SKM-1 treated with dmso at 0.1 percent for 144 hours (cell line): ENCODE data around the gene EBF4.

ENCODE experiments used
- DNase-seq: peaks from one replicate; lab custom pipeline; 2025; ENCODE audit not compliant: unreplicated experiment; lab: John Stamatoyannopoulos, UW

Gene EBF4

DNA sequence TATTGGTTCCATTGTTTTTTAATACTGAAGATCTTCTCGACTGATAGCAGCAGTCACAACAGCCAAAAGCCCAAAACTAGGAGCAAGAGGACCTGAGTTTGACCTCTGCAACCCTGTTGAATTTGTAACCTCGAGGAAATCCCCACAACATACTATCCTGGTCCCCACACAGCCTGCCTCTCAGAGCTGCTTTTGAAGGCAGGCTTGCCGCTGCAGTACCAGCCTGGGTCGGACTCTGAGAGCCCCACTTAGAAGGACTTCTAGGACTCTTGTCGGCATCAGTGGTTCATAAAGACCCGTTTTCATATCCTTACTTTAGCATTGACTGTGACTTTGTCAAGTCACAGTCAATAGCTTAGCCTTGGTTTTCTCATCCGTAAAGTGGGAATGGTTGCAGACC lies 49.3 kb downstream of the EBF4 start:
- no peak for DNase-seq

- no peak for DNase-seq
Observed at GRCh38 chr20:2742431-2742830, 49.9 kb downstream of the EBF4 start.

- peak; percentile 10 for DNase-seq
Observed at GRCh38 chr20:2742934-2743559, 50.5 kb downstream of the EBF4 start.

DNA sequence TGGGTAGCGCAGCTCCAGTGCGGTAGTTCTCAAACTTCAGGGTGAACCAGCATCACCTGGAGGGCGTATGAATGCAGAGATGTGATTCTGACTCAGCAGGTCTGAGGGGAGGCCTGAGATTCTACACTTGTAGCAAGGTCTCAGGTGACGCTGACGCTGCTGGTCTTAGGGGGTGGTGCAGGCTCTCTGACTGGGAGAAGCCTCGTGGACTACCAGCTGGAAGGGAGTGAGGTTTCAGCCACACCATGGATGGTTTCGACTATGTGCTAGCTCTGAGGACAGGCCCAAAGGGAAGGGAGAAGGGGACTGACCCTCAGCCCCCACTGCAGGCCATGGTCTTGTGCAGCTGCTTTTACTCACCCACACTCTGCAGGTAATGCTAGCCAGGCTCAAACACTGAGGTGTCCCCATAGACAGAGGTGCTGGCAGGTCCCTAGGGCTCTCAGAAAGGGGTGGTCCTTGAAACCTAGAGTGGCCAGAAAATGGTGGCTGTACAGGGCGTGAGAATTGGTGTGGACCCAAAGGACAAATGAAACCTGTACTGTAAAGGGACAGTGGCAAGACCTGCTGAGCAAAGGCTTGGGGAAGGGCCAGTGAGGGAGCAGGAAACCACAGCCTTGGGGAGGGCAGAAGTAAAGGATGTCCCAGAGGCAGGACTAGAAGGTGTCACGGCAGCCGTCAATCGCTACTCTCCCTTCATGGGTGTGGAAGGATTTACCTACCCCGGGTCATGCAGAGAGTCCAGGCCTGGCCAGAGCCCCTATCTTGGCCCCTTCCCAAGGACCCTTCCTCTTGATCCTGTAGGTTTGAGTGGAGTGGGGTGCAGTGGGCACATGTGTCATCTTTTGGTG lies 52.7 kb downstream of the EBF4 start:
- DNase-seq, result no peak

DNA sequence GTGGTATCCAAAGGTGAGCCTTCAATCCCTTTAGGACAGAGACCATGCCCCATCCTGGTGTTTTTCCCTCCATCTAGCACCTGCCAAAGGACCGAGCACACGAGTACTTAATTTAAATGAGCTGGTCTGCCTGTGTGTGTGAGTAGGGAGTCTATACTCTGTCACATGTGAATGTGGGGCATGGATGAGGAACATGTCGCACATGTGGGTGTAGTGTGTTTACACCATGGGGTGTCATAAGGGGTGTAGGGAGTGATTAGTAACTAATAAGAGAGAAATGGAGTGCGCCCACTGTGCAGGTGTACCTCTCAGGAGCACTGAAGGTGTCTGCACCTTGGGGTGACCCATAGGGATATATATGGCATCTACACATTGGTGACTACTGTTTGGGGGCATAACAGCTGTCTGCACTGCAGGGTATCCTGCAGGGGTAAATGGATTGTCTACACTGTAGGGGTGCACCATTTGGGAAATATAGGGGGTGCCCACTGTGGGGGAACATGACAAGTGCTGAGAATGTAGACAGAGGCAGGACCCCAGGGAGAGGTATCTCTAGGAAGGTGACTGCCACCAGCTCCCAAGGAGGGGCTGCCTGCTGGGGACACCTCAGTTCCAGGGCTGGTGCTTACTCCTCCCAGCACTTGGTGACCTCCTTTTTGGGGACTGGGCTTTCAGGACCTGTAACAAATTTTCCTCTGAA lies 53.5 kb downstream of the EBF4 start:
- no peak for DNase-seq

DNA sequence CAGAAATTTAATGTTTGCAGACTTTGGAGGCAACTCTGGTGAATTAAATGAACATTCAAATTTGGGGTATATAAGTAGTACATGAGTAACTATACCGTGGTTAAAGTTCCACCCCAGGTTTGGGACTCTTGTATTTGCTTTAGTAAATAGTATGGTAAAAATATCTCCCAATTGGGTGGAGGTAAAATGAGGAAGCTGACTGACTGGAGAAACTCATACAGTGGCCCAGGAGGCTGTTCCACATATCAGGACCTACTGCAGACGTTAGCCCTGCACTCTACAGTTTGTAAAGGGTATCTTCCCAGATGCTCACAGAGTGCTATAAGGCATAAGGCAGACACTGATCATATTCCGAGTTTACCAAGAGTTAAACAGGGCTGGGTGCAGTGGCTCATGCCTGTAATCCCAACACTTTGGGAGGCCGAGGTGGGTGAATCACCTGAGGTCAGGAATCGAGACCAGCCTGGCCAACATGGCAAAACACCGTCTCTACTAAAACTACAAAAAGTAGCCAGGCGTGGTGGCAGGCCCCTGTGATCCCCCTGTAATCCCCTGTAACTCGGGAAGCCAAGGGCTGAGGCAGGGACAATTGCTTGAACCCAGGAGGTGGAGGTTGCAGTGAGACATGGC lies 54.2 kb downstream of the EBF4 start:
- DNase-seq, result peak; percentile 45

GRCh38 chr20:2747676-2748235 lies 55.2 kb downstream of the EBF4 start:
- DNase-seq, result no peak

DNA sequence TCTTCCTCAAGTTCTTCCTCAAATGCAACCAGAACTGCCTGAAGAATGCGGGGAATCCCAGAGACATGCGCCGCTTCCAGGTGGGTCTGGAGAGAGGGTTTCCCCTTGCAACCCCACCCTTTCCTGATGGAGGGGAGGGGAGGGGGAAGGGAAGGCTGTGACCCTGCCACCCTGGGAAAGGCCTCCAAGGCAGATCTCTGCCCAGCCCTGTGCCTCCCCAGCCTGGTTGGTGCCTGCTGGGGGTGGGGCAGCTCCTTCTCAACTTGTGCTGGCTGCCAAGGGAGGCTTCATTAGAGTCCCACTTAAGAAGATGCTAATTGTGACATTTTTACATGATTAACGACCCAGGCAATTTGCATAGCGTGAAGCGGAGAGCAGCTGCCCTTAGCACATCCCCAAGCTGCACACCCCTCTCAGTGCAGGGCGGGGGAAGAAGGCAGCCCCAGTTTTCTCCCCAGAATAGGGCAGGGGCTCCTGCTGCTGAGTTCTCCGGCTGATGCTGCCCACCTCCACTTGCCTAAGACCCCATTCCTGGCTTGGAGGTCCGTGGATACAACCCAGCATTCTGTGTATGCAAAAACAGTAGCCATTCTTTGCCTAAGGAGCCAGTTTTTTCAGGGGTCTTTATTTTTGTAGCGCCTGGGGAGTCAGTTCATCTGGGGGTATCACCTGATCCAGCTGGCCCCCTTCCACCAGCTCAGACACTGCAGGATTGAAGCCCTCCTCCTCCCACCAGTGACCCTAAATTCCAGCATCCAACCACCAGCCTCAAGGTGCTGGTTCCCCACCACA lies 56.2 kb downstream of the EBF4 start:
- no peak for DNase-seq

DNA sequence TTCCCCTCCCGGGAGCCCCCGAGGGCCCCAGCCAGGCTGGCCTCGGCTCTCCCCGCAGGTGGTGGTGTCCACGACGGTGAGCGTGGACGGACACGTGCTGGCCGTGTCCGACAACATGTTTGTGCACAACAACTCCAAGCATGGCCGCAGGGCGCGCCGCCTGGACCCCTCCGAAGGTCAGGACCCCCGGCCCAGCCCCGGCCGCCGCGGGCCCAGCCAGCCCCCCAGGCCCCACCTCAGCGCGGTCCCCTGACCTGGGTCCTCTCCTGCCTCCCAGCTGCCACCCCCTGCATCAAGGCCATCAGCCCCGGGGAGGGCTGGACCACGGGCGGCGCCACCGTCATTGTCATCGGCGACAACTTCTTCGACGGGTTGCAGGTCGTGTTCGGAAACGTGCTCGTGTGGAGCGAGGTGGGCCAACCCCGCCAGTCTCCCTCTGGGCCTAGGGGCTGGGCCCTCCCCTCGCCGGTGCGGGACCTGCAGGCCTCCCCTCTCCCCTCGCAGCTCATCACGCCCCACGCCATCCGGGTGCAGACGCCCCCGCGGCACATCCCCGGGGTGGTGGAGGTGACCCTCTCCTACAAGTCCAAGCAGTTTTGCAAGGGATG lies 56.9 kb downstream of the EBF4 start:
- no peak for DNase-seq

GRCh38 chr20:2749951-2750490 lies 57.4 kb downstream of the EBF4 start:
- no peak for DNase-seq

DNA sequence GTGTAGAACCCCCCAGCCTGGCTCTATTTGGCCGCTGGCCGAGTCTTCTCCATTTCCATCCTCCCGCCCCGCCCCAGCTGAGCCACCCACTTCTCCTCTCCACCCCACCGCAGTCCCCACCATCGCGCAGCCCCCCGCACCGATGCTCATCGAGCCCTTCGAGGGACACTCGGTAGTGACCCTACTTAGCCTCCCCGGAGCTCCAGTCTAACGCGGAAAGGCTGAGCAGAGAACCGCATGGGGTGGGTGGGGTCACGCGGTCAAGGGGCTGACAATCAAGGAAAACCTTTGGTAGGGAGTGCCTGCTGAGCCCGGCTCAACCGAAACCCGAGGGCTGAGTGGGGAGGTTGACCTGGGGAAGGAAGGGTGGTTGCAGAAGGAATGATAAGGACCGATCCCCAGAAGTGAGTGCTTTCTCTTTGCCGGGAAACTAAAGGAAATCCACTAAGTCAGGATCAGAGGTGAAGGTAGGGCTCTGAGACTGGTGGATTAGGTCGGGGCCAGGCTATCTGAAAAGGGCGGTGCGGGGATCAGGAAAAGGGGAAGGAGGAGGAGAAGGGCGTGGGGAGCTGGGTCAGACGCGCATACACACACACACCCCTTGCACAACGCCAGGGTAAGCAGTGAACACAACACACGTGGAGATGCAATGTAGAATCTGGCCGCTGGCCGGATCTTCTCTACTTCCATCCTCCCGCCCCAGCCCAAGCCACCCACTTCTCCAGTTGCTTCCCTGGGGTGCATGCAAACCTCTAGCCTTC lies 58.1 kb downstream of the EBF4 start:
- peak; percentile 64 for DNase-seq

DNA sequence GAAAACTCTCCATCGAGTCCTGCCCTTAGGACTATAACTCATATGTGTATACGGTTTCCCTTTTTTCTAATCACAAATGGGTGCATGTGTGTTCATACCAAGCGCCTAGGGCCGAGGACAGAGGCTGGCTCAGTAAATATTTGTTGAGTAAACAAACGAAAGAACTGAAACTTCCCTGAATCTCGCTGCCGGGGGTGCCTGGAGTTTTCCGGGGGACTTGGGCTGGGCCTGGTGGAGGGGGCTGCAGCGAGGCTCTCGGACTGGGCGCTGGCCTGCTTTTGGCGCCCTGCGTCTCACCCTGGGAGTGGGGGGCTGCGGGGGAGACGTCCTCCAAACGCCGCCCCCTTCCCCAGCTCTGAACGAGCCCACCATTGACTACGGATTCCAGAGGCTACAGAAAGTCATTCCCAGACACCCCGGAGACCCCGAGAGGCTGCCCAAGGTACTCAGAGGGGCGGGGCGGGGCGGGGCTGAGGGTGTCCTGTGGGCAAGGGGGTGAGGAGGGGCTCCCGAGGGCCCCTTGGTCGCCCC lies 58.8 kb downstream of the EBF4 start:
- DNase-seq, result no peak

DNA sequence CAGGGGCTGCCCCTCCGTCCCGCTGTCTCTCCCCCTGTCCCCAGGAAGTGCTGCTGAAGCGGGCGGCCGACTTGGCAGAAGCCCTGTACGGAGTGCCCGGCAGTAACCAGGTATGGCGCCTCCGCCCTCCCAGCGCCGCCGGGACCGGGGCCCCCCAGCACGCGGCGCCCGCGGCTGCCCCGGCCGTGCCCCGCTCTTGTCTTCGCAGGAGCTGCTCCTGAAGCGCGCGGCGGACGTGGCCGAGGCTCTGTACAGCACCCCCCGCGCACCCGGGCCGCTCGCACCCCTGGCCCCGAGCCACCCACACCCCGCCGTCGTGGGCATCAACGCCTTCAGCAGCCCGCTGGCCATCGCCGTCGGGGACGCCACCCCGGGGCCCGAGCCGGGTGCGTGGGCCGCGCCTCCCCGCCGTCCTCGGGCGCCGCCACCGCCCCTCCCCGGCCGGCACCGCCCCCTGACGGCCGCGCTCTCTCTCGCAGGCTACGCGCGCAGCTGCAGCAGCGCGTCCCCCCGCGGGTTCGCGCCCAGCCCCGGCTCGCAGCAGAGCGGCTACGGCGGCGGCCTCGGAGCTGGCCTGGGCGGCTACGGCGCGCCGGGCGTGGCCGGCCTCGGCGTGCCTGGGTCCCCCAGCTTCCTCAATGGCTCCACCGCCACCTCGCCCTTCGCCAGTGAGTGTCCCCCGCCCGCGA lies 59.4 kb downstream of the EBF4 start:
- peak; percentile 7 for DNase-seq

DNA sequence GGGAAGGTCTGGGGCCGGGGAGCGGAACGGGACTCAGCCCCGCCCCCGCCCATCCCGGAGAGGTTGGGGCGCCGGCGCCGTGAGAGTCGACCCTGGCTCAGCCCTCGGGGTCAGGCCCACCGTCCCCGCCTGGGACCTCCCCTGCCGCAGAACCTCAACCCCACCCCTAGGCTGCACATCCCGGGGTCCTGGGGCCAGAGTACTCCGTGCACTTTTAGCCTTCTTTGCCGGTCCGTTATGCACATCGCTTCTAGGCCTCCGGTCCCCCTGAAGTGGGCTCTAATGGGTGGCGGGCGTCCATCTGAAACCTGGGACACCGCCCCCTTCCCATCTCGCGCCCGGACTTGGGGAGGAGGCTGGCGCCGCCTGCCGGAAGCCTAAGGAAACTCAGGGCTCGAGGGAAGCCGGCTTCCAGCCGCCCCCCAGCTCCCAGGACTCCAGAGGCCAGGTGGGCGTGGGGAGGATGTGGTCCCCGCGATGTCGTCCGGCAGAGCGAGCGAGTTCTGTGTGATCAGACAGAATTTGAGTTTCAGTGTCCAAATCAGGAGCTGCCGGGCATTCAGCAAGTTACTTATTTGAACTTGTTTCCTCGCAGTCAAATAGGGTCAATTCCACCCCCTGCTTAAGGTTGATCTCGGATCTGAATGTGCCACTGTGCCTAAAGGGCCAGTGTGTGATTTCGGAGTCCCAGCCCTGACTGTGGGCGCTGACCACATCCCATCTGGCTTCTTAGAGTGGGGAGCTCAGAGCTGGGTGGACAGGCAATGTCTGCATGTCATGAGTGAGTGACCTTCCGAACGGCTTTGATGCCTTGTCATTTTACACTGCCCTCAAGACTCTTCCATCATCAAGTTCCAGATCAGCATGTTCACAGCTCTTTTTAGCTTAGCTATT lies 60.2 kb downstream of the EBF4 start:
- DNase-seq, result peak; percentile 2

DNA sequence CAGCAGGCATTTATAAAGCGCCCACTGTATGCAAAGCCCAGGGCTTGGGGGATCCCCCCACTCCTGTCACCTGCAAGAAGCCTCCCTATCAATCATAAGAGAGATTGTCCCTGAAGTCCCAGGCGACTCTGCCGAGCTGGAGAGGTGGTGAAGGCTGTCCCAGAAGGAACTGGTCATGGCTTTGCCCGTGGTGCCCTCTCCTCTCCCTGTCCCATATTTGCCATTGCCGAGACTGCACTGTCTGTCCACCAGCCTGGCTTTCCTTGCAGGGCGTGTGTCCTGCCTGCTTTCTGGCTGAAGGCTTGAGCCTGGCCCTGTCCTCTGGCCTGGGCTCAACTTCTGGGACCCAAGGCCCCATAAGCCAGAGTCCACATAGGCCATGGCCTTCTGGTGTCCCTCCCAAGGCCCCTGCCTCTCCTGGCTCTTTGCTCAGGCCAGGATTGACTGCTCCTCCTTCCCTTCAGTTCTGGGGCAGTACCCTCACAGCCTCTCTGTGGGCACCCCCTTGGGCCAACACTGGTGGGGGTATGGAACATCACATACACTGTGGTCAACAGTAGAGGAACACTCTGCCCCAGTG lies 61.0 kb downstream of the EBF4 start:
- no peak for DNase-seq

DNA sequence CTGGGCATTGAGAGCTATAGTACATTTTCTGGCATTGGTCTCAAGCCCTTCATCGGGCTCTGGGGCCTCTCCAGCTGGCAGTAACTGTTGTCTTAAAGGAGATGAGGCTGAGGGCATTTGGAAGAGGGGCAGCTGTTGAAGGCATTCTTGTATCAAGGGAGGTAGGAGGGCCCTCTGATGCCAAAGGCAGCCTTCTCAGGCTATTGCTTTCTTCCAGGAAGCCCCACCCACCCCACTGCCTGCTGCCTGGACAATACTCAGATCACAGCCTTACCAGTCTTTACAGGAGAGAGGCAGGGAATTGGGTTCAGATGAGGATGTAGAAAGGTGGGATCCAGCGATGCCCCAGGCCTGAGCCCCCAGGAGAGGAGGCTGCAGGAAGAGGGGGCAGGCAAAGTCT lies 61.8 kb downstream of the EBF4 start:
- DNase-seq, result no peak
